ENCODE data around the gene SLC35G6.
"Not testable (repeated sequence)": the region's sequence is repeated elsewhere in the genome, so short reads cannot be mapped to it uniquely, and the experiment has no call there.

The SLC35G6 gene

DNA sequence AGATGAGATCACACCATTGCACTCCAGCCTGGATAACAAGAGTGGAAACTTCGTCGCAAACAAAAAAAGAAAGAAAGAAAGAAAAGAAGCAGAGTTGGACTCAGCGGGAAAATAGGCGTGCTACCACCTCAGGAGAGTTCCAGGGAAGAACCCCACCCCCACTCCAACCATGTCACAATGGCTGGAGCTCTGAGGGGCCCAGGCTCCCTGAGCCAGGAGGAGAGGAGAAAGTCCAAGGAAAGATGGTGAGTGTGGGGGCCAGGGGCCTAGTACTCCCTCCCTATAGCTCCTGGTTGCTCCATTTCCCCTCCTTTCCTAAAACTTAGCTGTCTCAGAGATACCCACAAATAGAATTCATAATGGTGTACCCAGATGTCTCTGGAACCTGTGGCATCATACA, at the start of gene SLC35G6:
Gene SLC35G6 (plus strand): TSS at position 172 of the 400 bp plus-strand sequence. CDS start 71 bp downstream, at position 243.
- DNase-seq, result not testable (repeated sequence)

DNA sequence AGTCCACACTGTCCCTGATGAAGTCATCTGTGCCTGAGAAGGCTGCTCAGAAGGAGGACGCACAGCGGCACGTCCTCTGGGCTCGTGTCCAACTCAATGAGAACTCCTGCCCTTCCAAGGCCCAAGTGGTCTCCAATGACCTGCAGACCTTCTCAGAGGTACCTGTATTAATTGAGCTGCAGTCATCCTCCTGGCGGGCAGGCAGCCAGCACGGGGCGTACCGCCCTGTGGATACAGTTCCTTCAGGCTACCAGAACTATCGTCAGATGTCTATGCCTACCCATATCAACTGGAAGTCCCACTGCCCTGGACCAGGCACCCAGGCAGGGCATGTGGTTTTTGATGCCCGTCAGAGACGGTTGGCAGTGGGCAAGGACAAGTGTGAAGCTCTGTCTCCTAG, 49.0 kb upstream of the SLC35G6 start:
- DNase-seq, result no peak

DNA sequence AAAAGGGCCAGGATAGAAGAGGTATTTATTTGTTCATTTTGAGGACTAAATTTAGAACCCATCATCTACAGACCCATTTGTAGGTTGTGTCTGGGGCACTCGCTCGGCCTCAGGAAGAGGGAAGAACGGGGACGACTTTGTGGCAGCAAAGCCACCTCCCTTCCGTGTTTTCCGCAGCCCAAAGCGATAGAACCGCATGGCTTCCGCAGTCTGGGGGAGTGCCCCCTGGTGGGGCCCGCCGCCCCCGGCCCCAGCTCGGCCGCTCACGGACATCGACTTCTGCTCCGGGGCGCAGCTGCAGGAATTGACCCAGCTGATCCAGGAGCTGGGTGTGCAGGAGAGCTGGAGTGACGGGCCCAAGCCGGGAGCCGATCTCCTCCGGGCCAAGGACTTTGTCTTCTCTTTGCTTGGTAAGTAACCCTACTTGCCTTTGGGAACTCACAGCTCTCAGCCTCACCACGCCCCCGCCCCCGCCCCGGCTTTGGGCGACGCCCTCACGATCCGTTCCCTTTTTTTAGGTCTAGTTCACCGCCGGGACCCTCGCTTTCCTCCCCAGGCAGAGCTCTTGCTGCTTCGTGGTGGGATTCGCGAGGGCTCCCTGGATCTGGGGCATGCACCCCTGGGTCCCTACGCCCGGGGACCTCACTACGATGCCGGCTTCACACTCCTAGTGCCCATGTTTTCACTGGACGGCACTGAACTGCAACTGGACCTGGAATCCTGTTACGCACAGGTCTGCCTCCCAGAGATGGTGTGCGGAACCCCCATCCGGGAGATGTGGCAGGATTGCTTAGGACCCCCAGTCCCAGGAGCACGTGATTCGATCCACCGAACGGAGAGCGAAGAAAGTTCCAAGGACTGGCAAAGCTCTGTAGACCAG, 45.3 kb upstream of the SLC35G6 start:
- DNase-seq, result no peak

DNA sequence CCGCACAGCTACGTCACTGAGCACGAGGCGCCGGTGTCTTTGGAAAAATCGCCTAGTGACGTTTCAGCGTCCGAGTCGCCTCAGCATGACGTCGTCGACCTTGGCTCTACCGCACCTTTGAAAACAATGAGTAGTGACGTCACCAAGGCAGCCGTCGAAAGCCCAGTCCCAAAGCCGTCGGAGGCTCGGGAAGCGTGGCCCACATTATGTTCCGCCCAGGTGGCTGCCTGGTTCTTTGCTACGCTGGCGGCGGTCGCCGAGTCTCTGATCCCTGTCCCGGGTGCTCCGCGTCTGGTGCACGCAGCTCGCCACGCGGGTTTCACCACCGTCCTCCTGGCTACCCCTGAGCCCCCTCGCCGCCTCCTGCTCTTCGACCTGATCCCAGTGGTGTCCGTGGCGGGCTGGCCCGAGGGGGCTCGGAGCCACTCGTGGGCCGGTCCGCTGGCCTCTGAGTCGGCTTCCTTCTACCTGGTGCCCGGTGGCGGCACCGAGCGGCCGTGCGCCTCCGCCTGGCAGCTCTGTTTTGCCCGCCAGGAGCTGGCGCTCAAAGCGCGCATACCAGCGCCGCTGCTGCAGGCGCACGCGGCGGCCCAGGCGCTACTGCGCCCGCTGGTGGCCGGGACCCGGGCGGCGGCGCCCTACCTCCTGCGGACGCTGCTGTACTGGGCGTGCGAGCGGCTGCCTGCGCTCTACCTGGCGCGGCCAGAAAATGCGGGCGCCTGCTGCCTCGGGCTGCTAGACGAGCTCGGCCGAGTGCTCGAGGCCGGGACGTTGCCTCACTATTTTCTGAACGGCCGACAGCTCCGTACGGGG, 44.5 kb upstream of the SLC35G6 start:
- peak in 1 of 2 experiments; percentile 70 for DNase-seq

DNA sequence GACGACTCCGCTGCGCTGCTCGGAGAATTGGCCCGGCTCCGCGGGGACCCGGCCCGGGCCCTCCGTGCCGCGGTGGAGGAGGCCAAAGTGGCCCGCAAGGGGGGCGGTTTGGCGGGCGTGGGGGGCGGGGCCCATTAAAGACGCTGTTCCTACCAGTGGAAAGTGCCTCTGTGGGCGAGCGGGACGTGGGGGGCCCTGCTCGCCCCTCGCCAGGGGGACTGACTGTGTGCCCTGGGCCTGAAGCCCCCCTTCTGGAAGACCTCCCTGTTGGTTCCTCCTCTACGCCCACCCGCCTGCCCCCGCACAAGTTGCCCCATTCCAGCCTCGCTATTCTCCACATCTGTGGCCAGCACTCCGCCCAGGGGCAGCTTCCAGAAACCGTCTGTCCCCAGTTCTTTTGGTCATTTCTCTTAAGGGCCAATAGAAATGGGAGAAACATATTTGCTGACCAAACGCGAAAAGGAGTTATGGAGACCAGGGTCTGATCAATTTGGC, 43.8 kb upstream of the SLC35G6 start:
- no peak for DNase-seq

DNA sequence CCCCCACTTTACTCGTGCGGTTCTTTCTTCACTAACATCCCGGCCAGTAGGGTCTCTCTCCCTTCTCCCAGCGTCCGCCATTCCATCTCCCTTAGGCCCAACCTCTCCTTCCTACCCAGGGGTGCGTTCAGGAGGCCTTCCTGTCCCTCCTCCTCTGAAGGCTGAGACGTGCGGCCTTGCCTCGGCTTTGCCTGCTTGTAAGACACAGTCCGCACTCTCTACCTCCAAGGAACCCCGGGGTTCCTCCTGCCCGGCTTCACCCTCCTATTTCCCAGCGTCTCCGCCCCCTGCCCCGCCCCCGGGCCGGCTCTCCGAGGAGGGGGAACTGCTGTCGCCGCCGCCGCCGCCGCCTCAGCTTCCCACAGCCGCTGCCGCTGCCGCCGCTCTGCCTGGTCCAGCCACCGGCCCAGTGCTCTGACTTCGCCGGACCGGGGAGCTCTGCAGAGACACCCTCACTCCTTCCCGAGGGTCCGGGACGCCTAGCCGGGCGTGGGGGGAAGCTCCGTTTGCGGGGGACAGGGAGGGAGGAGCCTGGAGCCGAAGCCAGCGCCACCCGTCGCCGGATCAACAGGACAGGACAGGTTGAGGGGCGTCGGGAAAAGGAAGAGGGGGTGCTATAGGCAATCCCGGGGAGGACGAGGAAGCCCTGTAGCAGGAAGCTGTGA, 43.2 kb upstream of the SLC35G6 start:
- DNase-seq, result no peak

DNA sequence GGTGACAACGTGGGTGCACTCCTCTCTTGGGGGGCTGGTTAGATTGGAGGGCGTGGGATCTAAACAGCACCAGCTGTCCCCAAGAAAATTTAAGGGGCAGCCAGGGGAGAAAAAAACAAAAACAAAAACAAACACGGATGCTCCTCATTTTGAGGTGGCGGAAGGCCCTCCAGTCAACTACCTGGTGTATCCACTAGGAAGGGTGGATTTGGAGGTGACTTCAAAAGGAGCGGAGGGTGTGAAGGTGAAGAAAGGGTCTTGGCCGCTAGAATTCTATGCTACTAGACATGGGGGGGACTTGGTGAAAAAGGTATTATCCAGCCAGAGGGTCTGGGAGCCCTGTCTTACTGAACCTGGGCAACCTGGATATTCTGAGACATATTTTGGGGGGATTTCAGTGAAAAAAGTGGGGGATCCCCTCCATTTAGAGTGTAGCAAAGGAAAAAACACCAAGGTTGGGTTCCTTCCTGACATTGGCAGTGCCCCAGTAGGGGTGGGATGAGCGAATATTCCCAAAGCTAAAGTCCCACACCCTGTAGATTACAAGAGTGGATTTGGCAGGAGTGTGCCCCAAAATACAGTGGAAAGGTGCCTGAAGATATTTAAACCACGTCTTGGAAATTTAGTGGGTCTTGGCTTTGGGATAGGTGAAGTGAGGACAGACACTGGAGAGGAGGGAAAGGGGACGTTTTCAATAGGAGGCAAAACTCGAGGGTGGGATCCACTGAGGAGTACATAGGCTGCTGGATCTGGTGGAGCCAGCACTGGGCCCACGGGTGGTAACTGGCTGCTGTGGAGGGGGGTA, 42.4 kb upstream of the SLC35G6 start:
- no peak for DNase-seq

DNA sequence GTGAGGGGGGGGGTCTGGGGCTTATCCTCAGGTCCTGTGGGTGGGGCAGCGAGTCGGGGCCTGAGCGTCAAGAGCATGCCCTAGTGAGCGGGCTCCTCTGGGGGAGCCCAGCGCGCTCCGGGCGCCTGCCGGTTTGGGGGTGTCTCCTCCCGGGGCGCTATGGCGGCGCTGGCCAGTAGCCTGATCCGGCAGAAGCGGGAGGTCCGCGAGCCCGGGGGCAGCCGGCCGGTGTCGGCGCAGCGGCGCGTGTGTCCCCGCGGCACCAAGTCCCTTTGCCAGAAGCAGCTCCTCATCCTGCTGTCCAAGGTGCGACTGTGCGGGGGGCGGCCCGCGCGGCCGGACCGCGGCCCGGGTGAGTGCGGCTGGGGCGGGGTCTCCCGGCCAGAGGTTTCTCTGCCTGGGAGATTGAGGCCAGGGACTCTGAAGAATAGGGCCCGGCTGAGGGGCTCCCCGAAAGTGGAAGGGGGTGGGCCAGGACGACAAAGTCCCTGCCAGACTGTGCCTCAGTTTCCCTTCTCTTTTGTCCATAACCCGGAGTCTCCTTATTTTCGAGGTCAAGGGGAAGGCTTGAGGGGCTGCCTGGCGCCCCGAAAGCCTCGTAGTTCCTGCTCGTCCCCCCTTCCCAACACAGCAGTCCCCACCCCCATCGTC, 41.7 kb upstream of the SLC35G6 start, which contains the start of gene FGF11:
Gene FGF11 (plus strand): TSS at position 51 of the 651 bp plus-strand sequence. CDS start 109 bp downstream, at position 160.
- DNase-seq, result no peak

DNA sequence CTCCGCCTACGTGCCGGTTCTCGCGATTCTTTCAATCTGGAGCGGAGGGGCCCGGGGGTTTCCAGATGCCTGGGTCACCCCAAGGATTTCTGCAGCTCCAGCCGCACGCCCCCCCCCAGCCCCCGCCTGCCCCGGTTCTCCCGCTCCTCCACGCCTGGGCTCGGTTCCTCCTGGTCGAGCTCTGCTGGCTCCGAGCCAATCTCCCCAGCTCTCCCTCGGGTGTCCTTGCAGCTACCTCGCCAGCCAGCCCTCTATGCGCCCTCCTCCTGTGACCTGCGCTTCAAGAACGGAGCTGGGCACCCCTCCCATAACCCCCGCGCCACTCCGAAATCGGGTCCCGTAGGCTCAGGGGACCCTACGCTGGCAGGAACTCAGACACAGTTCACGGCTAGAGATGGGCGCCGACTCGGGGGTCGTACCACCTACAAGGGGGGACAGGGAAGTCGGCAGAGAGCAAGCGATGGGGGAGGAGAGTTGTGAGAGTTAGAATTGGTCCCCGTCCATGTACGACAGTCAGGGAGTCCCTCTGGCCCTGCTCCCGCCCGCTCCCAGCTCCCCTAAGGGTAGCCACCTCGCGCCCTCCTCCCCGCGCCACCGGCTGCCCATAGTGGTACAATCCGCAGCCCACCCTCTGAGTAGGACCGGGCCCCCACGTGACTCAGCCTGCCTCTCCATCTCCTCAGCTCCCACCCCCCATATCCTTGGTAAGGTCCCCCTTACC, 41.0 kb upstream of the SLC35G6 start:
- peak in 1 of 2 experiments; percentile 37 for DNase-seq

DNA sequence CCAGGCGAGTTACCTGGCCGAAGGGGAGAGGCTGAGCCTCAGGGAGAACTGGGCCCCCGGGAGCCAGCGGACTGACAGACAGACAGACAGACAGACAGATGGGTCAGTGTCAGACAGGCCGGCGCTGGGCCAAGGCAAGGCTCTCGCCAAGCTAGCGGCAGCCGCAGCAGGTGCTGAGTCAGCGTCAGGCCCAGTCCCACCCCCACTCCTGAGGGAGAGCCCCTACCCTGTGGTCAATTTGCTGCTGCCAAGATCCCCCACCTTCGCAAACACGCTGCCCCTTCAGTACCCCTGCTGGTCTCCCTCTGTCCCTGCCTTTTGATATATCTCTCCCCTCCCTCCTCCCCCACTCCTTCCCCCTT, 40.4 kb upstream of the SLC35G6 start:
- DNase-seq, result peak in 1 of 2 experiments; percentile 35

DNA sequence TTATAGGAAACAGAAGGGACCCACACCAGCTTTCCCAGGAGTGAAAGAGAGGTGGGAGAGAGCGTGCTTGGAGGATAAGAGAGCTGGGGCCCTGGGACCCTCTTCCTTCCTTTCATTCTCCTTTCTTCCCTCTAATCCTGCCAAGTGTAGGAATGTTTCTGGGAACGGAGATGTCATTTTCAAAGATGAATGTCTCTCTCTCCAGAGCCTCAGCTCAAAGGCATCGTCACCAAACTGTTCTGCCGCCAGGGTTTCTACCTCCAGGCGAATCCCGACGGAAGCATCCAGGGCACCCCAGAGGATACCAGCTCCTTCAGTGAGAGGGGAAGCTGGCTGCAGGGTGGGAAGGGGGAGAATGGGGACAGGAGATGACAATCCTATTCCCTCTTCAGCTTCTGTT, 40.0 kb upstream of the SLC35G6 start:
- DNase-seq, result no peak

DNA sequence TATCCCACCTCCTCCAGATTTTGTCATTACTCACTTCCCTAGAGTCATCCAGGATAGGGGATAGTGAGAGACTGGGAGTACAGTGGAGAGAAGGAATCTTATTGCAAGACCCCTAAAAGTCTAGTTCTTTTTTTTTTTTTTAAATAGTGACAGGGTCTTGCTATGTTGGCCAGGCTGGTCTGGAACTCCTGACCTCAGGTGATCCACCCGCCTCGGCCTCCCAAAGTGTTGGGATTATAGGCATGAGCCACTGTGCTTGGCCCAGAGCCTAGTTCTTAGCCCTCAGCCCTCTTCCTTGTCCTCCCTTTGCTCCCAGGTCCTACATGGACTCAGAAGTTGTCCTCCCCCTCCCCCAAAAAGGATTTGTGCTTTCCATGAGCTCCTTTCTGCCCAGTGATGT, 39.1 kb upstream of the SLC35G6 start:
- no peak for DNase-seq

DNA sequence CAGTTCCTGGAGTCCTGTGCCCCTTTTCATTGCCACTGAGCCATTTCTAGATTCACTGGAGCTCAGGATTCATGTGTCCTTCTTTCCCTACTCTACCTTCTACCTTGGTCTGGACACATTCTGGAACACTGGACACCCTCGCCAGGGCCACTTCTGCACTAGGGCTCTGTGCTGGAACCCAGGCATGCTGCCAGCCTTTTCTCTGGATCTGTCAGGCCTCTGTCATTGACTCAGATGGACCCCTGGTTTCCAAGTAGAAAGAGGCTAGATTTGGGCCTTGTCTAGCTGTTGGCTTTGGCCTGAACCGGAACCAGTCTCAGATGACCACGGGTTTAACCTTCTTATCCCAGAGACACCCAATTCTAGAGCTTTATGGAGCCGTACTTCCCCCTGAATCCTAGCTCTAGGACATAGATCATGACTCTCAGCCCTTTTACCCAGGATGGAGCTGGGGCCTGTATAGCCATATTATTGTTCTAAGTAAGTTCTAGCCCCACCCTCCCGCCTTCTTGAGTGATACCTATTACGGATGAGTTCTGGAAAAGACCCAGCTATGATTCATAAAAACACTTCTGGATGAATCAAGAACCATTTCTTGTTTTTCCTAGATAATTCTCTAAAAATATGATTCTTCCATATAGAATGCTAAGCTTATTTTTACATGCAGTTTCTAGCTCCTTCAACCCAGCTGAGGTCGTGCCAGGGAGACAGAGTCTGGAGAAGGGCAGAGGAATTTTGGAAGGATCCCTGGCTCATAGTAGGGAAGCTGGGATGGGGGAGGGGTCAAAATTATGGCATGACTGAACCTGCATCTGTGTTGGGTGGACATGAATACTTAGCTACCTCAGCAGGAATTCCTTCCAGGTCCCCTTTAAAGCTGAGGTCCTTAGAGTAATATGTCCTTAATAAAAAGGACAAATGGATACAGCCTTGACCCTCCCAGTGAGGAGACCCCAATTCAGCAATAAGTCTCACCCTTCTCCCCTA, 37.5 kb upstream of the SLC35G6 start:
- DNase-seq, result no peak

DNA sequence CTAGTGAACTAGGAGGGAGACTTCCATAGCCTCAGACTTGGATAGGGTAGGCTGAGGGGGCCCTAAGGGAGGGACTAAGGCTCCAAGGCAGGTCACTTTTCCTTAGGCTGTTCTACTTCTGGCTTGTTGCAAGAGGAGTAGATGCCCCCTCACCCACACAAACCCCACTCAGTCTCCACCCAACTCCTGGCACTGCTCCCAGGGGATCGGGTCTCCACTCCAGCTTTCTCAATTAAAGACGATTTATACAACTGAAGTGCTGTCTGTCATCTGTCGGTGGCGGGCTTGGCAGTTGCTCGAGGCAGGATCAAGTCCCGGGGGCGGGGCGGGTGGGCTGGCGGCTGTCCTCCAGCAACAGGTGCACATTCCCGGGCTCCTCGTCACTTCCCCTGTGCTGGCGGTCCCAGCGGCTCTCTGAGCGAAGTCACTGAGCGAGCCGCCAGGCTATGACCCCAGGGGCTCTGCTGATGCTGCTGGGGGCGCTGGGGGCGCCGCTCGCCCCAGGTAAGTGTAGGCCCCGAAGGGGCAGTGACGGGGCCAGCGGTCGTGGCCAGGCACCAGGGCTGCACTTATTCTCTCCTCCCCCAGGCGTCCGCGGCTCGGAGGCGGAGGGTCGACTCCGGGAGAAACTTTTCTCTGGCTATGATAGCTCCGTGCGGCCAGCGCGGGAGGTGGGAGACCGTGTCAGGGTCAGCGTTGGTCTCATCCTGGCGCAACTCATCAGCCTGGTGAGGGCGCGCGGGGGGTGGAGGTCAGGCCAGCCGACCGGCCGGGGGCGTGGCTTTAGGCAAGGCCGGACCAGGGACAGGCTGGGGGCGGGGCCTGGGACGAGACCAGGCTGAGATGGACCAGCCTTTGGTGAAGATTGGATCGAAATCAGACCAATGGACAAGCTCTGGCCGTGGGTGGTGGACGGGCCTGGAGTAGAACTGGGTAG, 36.3 kb upstream of the SLC35G6 start, which contains the start of gene CHRNB1:
Gene CHRNB1 (plus strand): TSS at position 380 of the 937 bp plus-strand sequence. CDS start 67 bp downstream, at position 447.
- DNase-seq, result peak; percentile 72 to 85

DNA sequence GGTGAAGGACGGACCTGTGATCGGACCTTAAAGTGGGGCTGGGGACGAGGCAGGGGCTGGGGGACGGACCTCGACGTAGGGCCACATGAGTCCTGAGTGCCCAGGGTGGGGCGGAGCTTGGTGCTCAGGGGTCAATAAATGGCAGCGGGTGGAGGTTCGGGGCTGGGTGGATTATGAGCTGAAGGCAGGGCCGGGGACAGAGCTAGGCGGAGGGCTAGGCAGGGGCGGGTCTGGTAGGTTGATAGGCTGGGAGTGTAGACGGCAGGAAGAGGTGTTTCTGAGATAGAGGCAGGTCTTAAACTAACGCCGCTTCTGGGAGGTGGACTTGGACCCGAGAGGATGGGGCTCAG, 35.7 kb upstream of the SLC35G6 start:
- DNase-seq, result no peak

DNA sequence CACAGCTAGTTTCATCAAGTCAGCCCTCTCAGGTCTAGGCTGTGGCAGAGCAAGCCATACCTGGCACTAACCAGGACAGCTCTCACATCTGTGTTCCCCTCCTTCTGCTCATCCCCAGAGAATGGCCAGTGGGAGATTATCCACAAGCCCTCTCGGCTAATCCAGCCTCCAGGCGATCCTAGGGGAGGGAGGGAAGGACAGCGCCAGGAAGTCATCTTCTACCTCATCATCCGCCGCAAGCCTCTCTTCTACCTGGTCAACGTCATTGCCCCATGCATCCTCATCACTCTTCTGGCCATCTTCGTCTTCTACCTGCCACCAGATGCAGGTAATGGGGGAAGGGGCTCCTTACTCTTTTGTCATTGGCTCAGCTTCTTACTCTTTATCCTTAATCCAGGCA, 32.8 kb upstream of the SLC35G6 start:
- DNase-seq, result no peak

DNA sequence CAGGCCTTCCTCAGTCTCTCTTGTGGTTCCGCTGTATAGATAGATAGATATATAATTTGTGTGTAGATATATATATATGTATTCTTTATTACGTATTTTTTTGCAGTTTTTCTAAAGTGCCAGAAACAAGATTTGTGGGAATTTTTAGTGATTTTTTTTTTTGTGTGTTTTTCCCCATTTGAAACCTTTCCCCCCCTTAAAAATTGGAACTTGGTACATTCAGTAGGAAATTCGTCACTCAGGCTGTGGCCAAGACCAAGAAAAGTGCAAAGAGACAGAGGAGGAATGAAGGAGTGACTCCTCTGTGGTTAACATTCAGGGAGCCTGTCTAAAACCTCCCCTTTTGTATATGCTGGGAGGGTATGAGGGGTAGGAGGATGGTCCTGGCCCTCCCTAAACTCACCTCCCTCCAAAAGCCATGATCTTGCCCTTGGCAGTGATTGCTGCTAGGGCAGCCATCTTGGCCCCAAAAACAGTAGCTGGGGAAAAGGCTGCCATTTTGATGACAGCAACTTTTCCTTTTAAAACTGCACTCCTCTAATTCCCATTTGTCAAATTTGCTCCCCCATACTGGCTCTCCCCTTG, 21.2 kb upstream of the SLC35G6 start:
- no peak for DNase-seq
